ENCODE data around the gene SLC16A2.
"Not testable (repeated sequence)": the region's sequence is repeated elsewhere in the genome, so short reads cannot be mapped to it uniquely, and the experiment has no call there.

Gene SLC16A2

DNA sequence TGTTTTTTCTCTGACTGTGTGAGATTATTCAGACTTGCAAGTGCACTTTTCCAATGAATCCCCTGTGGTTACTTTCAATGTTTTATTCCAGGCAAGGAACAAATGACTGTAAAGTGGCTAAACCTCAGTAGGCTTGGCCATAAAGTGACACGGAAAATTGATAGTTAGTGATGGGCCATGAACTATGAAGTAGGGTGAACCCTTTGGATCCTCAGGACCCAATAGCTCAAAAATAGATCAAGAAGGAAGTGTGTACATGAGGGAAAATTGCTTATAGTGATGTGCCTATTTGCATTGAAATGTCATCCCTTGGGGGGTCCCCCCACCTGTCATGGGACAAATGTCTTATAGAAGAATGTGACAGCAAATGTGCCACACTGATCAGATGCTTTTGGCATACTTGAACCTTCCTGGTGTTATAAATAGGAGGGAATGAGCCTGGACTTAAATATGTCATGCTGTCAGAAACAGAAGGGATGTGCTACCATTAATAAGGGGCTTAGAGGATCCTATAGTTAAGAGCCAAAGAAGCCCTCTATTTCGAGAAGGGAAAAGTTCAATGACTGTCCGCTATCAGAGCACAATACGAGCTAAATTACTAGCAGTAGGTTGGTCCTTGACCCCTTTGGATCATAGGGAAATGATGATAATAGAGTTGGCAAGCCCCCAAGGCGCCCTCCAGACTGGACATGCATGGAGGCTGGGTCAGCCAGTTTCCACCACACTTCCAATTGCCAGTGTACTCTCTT, 30.3 kb downstream of the SLC16A2 start:
- no peaks in the 10 kb centered on the region for H3K36me3 ChIP-seq
- H3K27ac ChIP-seq = no peak overlapping the region
- no peak for DNase-seq
- no peaks in the 10 kb centered on the region for H3K9me3 ChIP-seq (ENCODE audit: severe bottlenecking)
- no peak overlapping the region for H3K4me3 ChIP-seq (ENCODE audit: low read depth, low read length)
- H3K27me3 ChIP-seq (ENCODE audit: insufficient read depth, low read depth, severe bottlenecking) = no peaks in the 10 kb centered on the region
- TF ChIP-seq CTCF (IDR thresholded peaks at IDR 0.05; ENCODE audit: low read depth, low read length) = no peak

DNA sequence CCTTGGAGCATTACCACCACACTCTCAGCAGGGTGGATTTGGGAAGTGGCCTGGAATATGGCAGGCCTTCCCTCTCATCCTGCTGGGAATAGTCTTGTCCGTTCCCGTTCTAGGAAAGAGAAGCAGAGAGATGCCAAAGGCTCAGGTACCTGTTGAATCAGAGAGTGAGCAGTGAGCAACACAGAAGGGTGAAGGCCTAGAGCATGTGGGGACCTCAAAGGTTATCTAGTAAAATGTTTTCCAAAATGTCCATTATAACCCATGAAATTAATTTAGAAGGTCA, 30.8 kb downstream of the SLC16A2 start:
- Histone ChIP-seq H3K36me3 (no peaks in the 10 kb centered on the region), H3K9me3 (ENCODE audit: severe bottlenecking) (no peaks in the 10 kb centered on the region), H3K27me3 (ENCODE audit: insufficient read depth, low read depth, severe bottlenecking) (no peaks in the 10 kb centered on the region), H3K4me3 (ENCODE audit: low read depth, low read length) (no peak overlapping the region), H3K27ac (no peak overlapping the region)
- DNase-seq = no peak
- TF ChIP-seq CTCF (IDR thresholded peaks at IDR 0.05; ENCODE audit: low read depth, low read length) = no peak

GRCh38 chrX:74453178-74453577, 31.9 kb downstream of the SLC16A2 start:
- DNase-seq = peak; percentile 12
- no peak for TF ChIP-seq CTCF (IDR thresholded peaks at IDR 0.05; ENCODE audit: low read depth, low read length)
- Histone ChIP-seq H3K4me3 (ENCODE audit: low read depth, low read length) (no peak overlapping the region), H3K27ac (no peak overlapping the region), H3K9me3 (ENCODE audit: severe bottlenecking) (no peaks in the 10 kb centered on the region), H3K36me3 (no peaks in the 10 kb centered on the region), H3K27me3 (ENCODE audit: insufficient read depth, low read depth, severe bottlenecking) (peaks cover under 1% of the 10 kb centered on the region)

DNA sequence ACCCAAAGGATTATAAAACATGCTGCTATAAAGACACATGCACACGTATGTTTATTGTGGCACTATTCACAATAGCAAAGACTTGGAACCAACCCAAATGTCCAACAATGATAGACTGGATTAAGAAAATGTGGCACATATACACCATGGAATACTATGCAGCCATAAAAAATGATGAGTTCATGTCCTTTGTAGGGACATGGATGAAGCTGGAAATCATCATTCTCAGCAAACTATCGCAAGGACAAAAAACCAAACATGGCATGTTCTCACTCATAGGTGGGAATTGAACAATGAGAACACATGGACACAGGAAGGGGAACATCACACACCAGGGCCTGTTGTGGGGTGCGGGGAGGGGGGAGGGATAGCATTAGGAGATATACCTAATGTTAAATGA, 32.9 kb downstream of the SLC16A2 start:
- H3K27me3 ChIP-seq (ENCODE audit: insufficient read depth, low read depth, severe bottlenecking); H3K9me3 ChIP-seq (ENCODE audit: severe bottlenecking); H3K27ac ChIP-seq; H3K4me3 ChIP-seq (ENCODE audit: low read depth, low read length); H3K36me3 ChIP-seq; DNase-seq: not testable (repeated sequence)

DNA sequence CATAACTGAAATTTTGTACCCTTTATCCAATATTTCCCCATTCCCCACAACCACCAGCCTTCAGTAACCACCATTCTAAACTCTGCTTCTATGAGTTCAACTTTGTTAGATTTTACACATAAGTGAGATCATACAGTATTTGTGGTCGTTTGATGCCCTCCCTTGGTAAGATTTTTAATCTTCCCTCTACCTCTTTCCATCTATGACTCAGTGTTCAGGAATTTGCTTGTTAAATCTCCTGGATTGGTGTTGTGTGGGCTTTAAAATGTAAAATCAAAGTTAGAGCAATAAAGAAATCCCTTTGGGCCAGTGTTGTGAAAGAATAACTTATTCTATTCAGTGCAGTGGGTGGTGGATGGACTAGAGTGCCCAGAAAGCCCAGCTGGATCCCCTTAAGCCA, 37.4 kb downstream of the SLC16A2 start:
- H3K27me3 ChIP-seq (ENCODE audit: insufficient read depth, low read depth, severe bottlenecking) = peaks cover 5% of the 10 kb centered on the region
- no peak overlapping the region for H3K27ac ChIP-seq
- no peak for DNase-seq
- no peak for TF ChIP-seq CTCF (IDR thresholded peaks at IDR 0.05; ENCODE audit: low read depth, low read length)
- no peaks in the 10 kb centered on the region for H3K36me3 ChIP-seq
- no peak overlapping the region for H3K4me3 ChIP-seq (ENCODE audit: low read depth, low read length)
- H3K9me3 ChIP-seq (ENCODE audit: severe bottlenecking) = no peaks in the 10 kb centered on the region

- no peak for TF ChIP-seq CTCF (IDR thresholded peaks at IDR 0.05; ENCODE audit: low read depth, low read length)
- no peak for DNase-seq
- H3K4me3 ChIP-seq (ENCODE audit: low read depth, low read length) = no peak overlapping the region
- no peak overlapping the region for H3K27ac ChIP-seq
- H3K27me3 ChIP-seq (ENCODE audit: insufficient read depth, low read depth, severe bottlenecking) = peaks cover 5% of the 10 kb centered on the region
- H3K9me3 ChIP-seq (ENCODE audit: severe bottlenecking) = no peaks in the 10 kb centered on the region
- no peaks in the 10 kb centered on the region for H3K36me3 ChIP-seq
Observed at GRCh38 chrX:74461384-74461783, 40.1 kb downstream of the SLC16A2 start.

All from WERI-Rb-1 (cell line).